Raji (cell line): ENCODE measurements around the gene NFYA.

ENCODE experiments used
- POLR2A ChIP-seq: IDR thresholded peaks from 2 replicates; pipeline ENCODE4 v1.6.1; 2011; ENCODE audit warnings: low read depth, low read length, control low read depth; ENCODE audit not compliant: insufficient read depth

The NFYA gene

GRCh38 chr6:41074692-41075436, 2.1 kb downstream of the NFYA start:
- no peak for TF ChIP-seq POLR2A

GRCh38 chr6:41075651-41076626, 3.2 kb downstream of the NFYA start:
- no peak for TF ChIP-seq POLR2A

- TF ChIP-seq POLR2A: no peak
These were observed 4.8 kb downstream of the NFYA start for GRCh38 chr6:41077536-41077935.

- no peak for TF ChIP-seq POLR2A
These were observed 5.3 kb downstream of the NFYA start for GRCh38 chr6:41078101-41078500.

GRCh38 chr6:41079080-41079479, 6.3 kb downstream of the NFYA start:
- TF ChIP-seq POLR2A: no peak

- TF ChIP-seq POLR2A: no peak
These were observed 7.8 kb downstream of the NFYA start for GRCh38 chr6:41080621-41081020.

- no peak for TF ChIP-seq POLR2A
These were observed 10.3 kb downstream of the NFYA start for GRCh38 chr6:41083072-41083471.

- TF ChIP-seq POLR2A: no peak
These were observed 12.4 kb downstream of the NFYA start for GRCh38 chr6:41085182-41085581.

- TF ChIP-seq POLR2A: no peak
These were observed 15.7 kb downstream of the NFYA start for GRCh38 chr6:41088451-41088850.

- no peak for TF ChIP-seq POLR2A
These were observed 18.3 kb downstream of the NFYA start for GRCh38 chr6:41090841-41091761.

GRCh38 chr6:41092421-41093140, 19.8 kb downstream of the NFYA start:
- no peak for TF ChIP-seq POLR2A

- no peak for TF ChIP-seq POLR2A
These were observed 21.0 kb downstream of the NFYA start for GRCh38 chr6:41093729-41094128.

- TF ChIP-seq POLR2A: no peak
These were observed 24.8 kb downstream of the NFYA start for GRCh38 chr6:41097467-41098090.

GRCh38 chr6:41098366-41098765, 25.6 kb downstream of the NFYA start:
- TF ChIP-seq POLR2A: no peak
